ENCODE results near the gene SMYD2.

DNA sequence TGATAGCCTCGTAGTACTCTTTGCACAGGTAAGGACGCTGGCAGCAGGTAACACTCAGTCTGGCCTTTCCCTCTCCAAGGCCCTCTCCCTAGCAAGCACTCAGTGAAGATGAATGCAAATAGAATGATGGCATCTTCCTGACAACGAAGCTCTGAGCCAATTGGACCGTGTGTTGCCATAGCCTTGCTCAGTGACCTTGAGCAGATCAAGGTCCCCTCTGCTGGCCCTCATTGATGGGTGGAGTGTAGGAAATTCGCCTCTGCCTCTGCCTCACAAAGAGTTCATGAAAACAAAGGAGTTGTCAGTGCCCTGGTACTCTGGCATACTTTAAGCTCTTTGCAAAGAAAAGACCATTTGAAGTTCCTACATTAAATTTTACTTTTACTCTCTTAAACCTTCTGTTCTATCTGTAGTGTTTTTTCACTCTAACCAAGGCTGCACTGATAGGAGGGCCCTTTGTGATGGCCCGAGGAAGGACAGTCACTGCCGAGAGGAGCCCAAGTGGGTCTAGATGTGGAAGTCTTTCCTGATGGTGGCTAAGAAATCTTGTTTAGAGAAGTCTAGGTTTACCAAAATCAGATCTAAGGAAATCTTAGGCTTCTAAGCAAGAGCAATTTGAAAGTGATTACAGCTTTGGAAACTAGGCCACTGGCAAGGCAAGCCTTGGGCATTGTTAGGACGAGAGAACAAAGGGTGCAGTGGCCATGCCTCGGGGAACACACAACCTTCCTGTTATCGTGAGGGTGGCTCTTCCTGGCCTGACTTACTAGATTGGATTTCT, 38.2 kb downstream of the SMYD2 start:
- TF ChIP-seq TAF1 (IDR thresholded peaks at IDR 0.05; ENCODE audit: low read depth, low read length) (no peak), POLR2A (IDR thresholded peaks at IDR 0.05; ENCODE audit: low read depth, low read length) (no peak), POLR2AphosphoS5 (IDR thresholded peaks at IDR 0.05; ENCODE audit: low read depth, low read length) (no peak), SPI1 (IDR thresholded peaks at IDR 0.05; ENCODE audit: low read depth, low read length) (no peak)
